ENCODE results near the gene S100A6.

DNA sequence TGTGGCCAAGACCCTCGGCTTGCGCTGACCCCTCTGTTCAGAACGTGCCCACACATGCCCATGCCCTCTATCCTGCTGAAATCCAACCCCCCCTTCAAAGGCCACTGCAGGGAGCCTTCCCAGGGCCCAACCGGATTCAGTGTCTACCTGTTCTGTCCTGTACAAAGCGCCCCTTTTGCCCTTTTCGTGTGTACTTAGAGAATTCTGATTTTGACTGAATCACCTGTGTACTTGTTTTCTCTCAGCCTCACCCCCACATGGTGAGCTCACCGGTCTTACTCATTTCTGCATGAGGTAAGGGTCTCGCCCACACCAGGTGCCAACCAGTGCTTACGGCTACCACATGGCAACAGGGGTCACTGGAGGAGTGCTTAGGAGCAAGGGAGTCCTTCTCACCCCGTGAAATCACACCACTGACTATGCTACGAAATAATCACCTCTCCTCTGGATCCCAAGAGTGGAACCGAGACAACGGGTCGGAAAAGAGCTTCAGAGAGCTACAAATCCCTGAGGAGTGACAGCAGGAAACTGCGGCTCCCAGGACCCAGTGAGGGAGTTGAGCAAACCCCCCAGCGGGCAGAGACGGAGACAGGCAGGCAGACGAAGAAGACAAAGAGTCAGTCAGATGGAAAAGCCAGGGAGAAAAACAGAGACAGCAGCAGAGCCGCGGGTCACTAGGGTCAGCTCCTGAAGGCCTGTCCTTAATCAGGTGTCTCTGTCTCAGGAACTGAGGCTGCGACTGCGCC is 32.0 kb upstream of the S100A6 start:
- TF ChIP-seq CTCF (IDR thresholded peaks at IDR 0.05; ENCODE audit: insufficient read depth, low read length, poor library complexity, severe bottlenecking) (no peak), EZH2phosphoT487 (conservative IDR thresholded peaks at IDR 0.05; ENCODE audit: low read length) (no peak)
